Urothelium cell line (cell line): Measurements from ENCODE around the gene CMTM1.
"Not testable (repeated sequence)": the region's sequence is repeated elsewhere in the genome, so short reads cannot be mapped to it uniquely, and the experiment has no call there.

Experiments
- DNase-seq: peaks from one replicate; pipeline ENCODE4 v3.0.0; 2011; ENCODE audit warnings: low spot score, mixed read lengths
- FAIRE-seq: peaks from 2 replicates; lab custom pipeline; 2011; peaks lifted over from hg19 to GRCh38; lab: Jason Lieb, UNC

The CMTM1 gene

DNA sequence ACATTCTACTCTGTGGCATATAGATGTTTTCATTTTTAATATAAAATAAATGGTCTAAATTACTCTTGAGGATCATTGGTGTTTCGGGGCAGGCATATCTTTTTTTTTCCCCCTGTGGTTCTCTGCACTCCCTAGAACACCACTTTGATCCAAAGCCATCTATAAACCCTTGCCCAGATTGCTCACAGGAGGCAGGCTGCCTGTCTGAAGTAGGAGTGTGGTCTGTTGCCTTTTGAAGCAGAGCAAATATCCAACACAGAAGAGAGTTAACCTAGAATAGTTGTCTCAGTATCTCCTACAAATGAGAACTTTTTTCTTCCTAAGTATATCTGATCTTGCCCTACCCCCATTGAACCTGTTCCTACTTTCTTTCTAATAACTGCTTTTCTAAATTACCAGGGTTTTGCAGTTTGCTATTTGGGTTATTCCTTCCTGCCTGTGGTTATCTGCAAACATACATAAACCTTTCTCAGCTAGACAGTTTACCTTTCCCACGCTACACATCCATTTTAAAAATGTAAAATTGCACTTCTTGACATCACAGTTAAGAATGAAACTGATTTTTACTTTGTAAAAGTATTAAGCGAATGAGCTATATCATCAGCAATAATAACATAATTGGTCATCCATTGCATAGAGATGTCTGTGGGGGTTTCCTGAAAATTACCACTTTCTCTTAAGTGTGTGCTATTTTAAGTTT lies 4.7 kb upstream of the CMTM1 start:
- no peak for DNase-seq
- FAIRE-seq, result no peak

DNA sequence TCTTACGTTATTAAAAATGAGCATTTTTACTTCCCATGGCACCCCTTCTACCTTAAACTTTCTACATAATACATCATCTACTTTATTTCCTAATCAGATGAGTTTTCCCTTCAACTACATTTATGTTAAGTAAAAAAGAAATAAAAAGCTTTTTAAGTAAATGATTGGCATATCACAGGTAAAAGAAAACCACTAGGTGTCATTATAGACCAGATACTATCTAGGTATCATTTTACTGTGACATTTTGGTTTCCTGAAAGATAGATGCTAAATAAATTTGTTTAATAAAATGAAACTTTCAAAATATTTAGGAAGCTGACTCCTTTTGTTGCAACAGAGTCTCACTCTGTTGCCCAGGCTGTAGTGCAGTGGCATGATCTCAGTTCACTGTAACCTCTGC lies 3.8 kb upstream of the CMTM1 start:
- no peak for FAIRE-seq

DNA sequence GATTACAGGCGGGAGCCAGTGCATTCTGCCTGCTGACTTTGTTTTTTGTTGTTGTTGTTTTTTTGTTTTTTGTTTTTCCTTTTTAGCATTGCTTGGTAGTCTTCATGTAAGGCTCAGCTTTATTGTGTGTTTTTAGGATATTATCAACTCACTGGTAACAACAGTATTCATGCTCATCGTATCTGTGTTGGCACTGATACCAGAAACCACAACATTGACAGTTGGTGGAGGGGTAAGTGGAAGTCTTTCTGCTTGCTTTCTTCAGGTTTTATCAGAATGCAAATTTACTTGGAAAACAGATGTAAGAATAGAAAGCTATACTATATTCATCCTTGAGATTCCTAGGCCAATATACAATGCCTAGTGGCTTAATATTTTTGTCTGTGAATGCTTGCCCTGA lies 3.3 kb upstream of the CMTM1 start:
- DNase-seq, result no peak
- no peak for FAIRE-seq

More for the DNA sequence above, 3.8 kb upstream of the CMTM1 start:
- DNase-seq, result no peak

DNA sequence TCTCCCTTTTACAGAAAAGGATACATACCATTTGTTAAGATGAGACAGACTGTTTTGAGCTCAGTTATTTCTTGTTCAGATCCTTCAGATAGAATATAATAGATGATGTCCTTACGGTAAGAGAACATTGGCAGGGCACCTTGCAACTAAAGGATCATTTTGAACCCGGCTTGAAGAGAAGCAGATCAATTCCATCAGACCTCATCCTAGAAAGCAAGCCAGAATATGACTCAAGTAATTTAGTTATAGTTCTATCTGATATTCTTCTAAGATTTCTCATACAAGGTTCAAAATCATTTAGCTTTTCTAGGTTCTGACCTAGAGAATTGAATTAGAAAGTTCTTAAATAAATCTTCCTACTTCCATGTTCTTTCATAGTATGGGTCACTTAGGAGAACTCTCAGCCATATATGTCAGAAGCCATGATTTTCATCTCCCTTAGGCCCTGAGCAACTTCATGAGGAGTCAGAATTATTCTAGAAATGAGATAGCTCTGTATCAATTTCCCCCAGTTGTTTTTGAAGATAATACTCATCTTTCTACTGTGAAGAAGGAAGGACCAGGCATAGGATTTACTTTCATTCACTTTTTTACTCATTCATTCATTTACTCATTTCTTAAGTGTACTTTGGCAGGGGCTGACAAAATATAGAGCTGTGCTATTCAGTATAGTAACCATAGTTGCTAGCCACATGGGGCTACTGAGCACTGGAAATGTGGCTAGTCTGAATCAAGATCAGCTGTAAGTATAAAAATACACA lies 2.5 kb upstream of the CMTM1 start:
- no peak for FAIRE-seq

DNA sequence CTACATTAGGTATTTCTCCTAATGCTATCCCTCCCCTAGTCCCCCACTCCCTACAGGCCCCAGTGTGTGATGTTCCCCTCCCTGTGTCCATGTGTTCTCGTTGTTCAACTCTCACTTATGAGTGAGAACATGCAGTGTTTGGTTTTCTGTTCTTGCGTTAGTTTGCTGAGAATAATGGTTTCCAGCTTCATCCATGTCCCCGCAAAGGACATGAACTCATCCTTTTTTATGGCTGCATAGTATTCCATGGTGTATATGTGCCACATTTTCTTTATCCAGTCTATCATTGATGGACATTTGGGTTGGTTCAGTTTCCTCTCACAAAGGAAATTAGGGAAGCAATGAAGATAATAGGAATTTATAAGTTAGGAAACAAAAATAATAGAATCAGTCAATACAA lies 1.0 kb downstream of the CMTM1 start:
- FAIRE-seq, DNase-seq: not testable (repeated sequence)

More for the DNA sequence above, 2.5 kb upstream of the CMTM1 start:
- DNase-seq, result no peak

- FAIRE-seq (no peak), DNase-seq (no peak)
Observed at GRCh38 chr16:66568355-66568754, 2.1 kb downstream of the CMTM1 start.

DNA sequence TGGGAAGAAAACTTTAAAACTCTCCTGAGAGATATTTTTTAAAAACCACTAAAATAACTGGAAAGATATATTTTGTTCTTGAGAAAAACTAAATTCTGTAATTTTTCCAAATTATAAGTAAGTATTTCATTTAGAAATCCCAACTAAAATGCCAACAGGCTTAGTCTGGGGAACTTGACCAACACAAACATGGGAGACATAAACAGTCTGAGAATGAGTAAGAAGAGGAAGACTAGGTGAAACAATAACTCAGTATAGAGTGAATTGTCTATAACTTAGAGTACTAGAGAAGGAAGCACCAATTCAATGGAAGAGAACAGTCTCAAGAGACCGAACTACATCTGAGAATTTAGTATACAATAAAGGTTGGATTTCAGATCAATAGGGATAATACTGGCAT lies 2.9 kb downstream of the CMTM1 start:
- FAIRE-seq, result no peak
- DNase-seq, result no peak

GRCh38 chr16:66569827-66570405 lies 3.7 kb downstream of the CMTM1 start:
- DNase-seq (no peak), FAIRE-seq (no peak)

DNA sequence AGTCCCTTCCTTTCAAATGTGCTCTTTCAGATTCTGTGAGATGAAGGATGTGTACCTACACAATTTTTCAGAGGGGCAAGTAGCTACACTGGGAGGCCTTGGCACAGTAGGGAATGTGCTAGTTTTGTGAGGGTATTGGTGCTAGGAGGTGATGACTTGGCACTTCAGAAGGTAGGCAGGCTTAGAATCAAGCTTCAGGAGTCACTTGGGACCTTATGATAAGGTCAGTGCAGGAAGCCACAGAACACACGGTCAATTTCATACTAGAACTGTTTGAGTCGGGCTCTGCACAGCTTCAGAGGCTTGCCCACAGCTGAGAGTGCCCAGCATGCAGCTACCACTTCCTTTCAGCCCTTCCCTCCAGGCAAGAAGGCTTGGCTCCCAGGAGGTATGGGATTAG lies 6.1 kb downstream of the CMTM1 start:
- DNase-seq (no peak), FAIRE-seq (no peak)

DNA sequence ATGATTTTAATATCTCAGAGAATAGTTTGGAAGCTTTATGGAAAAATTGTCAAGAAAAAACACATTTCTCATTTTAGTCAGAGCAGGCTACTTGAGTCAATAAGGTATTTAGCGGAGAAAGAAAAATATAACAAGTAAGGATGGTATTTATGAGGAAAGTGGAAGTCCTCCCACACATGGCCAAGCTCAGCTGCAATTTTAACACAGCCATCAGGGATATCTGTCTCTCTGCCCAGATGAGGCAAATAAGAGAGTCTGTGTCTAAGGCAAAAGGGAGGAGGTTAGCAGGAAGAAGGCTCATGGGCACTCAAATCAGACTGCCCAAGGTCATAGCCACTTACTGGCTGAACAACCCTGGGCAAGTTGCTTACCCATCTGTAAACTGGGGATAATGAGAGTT lies 7.8 kb downstream of the CMTM1 start:
- FAIRE-seq, result no peak
- no peak for DNase-seq

- no peak for FAIRE-seq
- DNase-seq, result no peak
Observed at GRCh38 chr16:66574531-66574930, 8.3 kb downstream of the CMTM1 start.

DNA sequence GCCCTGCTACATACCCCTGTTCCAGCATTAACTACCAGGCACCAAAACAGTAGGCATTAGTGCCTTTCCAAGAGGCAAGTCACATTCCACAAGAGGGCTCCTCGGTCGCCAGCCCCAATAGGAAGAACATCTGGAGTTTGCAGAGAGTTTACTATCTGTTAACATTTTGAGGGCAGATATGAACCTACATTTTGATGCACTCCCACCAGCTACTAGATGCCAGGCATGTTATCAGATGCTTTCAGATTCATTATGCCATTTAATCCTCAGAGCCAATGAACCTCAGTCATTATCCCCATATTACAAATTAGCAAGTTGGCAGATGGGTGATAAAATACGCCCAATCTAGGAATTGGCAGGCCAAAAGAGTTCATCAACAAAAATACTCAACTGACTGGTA lies 8.8 kb downstream of the CMTM1 start:
- FAIRE-seq (no peak), DNase-seq (no peak)

DNA sequence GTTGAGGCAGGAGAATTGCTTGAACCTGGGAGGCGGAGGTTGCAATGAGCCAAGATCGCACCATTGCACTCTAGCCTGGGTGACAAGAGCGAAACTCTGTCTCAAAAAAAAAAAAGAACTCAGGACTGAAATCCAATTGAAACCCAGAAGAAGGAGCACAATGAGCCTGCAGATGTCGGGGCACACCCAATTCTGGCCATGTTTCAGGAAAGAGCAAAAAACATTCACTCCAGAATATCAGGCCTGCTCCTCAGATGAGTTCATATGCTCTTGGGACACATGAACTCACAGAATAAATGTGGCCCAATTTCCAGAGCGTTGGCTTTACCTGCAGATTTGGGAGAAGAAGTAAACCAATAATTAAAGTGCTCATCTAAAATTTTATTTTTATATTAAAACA lies 10.1 kb downstream of the CMTM1 start:
- DNase-seq (no peak), FAIRE-seq (no peak)

- DNase-seq (no peak), FAIRE-seq (no peak)
Observed at GRCh38 chr16:66578651-66579531, 12.7 kb downstream of the CMTM1 start, which contains the start of gene CMTM2. Gene CMTM2, plus strand, starts transcription at chr16:66579463. Its CDS starts 145 bp downstream, at chr16:66579608.

- FAIRE-seq (no peak), DNase-seq (peak; percentile 54)
Observed at GRCh38 chr16:66580605-66581209, 14.5 kb downstream of the CMTM1 start.

GRCh38 chr16:66581246-66581952 lies 15.2 kb downstream of the CMTM1 start:
- FAIRE-seq (no peak), DNase-seq (no peak)

DNA sequence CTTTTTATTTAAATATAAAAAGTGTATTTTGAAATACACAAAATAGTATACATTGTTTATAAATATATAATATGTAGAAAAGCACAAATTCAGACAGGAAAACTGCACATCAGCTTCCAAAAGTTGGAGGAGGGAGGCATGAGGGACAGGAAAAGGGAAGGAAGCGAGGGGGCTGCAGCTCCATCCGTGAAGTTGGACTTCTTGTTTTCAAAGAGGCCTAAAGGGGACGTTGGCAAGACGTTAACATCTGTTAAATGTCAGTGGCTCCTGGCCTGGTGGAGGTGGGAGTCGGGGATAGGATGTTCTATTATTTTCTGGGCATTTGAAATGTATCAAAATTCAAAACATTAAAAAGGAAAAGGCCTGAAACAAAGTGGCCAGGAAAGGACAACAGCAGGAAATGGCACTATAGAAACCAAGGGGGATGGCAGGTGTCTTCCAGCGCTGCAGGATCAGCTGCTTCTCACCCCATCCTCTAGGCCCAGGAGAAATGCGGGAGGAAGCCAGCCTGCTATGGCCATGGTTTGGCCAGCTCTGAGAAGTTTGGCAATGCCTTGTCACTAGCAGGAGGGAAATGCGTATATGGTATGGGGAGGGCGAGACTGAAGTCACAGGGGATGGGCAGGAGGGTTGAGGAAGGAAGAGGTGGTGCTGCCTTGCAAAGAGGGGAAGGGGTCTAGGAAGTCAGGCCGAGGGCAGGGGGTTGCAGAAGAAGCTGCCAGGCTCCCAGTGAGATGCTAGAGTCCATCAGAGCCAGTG lies 19.4 kb downstream of the CMTM1 start:
- DNase-seq (no peak), FAIRE-seq (no peak)

- FAIRE-seq (no peak), DNase-seq (no peak)
Observed at GRCh38 chr16:66587881-66588600, 21.8 kb downstream of the CMTM1 start.
